GM12878 (cell line): Measurements from ENCODE around the gene PPP1R36. TPM values are rescaled to one million over a fixed set of nuclear protein-coding genes. Genes with fewer than 3 reads are reported as not detected.

Source experiments
- NFIC ChIP-seq: IDR thresholded peaks from 2 replicates; pipeline ENCODE4 v1.6.1; 2012; ENCODE audit warnings: low read depth, mild to moderate bottlenecking, inconsistent platforms, low read length, moderate library complexity
- PBX3 ChIP-seq: IDR thresholded peaks from 2 replicates; pipeline ENCODE4 v1.6.1; 2011; ENCODE audit warnings: mild to moderate bottlenecking, low read depth, low read length, moderate library complexity; ENCODE audit not compliant: insufficient replicate concordance
- PKNOX1 ChIP-seq: fragments of 450-650 bp; IDR thresholded peaks from 2 replicates; pipeline ENCODE4 v1.6.1; 2016; ENCODE audit warnings: mild to moderate bottlenecking
- WRNIP1 ChIP-seq: IDR thresholded peaks from 2 replicates; pipeline ENCODE4 v1.6.1; 2011; ENCODE audit warnings: low read depth, low read length, improper control_type of control experiment, borderline replicate concordance
- ZNF592 ChIP-seq: fragments of 450-650 bp; IDR thresholded peaks from 2 replicates; pipeline ENCODE4 v1.6.1; 2017; ENCODE audit warnings: mild to moderate bottlenecking, moderate library complexity
- polyA plus RNA-seq, 11 experiments: library from polyadenylated mRNA; depleted of rRNA in 4 of 11; unstranded in 6 of 11; stranded (reverse) in 5 of 11; fragments of >200 nt; fragmentation: Nextera tagmentation in 4 of 11; fragmentation: Illumina TruSeq in 1 of 11; extraction: Ambion mirVana in 4 of 11; extraction: Trizol in 1 of 11; gene quantifications; 1 replicate in 1 of 11; 2 replicates in 10 of 11; pipeline versions ENCODE4 v1.2.1 to v1.2.3, GENCODE V29; 2011 to 2016; ENCODE audit warnings: inconsistent platforms in 2 of 11, missing spikeins in 2 of 11, low read depth in 1 of 11
- total RNA-seq, 4 experiments: library from RNA; depleted of rRNA in 3 of 4; stranded (reverse); fragments of >200 nt in 3 of 4; fragmentation: Illumina TruSeq in 1 of 4; extraction: Trizol in 1 of 4; gene quantifications; 2 replicates each; pipeline versions ENCODE4 v1.2.1 to v1.2.3, GENCODE V29; 2013 to 2021

Gene PPP1R36
- total and polyA plus RNA-seq, 10 of the 15 experiments (the other 5 are each of a cell fraction or from before 2014, with no cell fraction given), result 0.12 to 0.13 TPM; not detected in 8

GRCh38 chr14:64542836-64543201, 6.9 kb upstream of the PPP1R36 start (continued):
- TF ChIP-seq PKNOX1 (no peak), PBX3 (no peak), NFIC (no peak), WRNIP1 (no peak), ZNF592 (no peak)
